Fibroblast of mammary gland (primary cell): ENCODE data around the gene HBM.

ENCODE experiments used
- DNase-seq: peaks from one replicate; pipeline ENCODE4 v3.0.0-alpha.2; 2010; ENCODE audit warnings: low read depth
- H3K4me3 ChIP-seq: 2 replicates; pipeline ENCODE4 v1.5.1; 2011; ENCODE audit warnings: low read depth, mild to moderate bottlenecking, low read length, moderate library complexity; ENCODE audit not compliant: control insufficient read depth
- TF ChIP-seq, protein P1 (sequence below): conservative IDR thresholded peaks from 2 replicates; pipeline ENCODE4 v1.5.1; 2011; ENCODE audit warnings: low read depth, low read length, inconsistent platforms; ENCODE audit not compliant: control insufficient read depth, insufficient read depth

Gene HBM

GRCh38 chr16:165539-166374 is at the start of gene HBM:
Gene HBM, plus strand, starts transcription at chr16:165978. Its CDS starts 20 bp downstream, at chr16:165998.
- TF ChIP-seq, protein P1, sequence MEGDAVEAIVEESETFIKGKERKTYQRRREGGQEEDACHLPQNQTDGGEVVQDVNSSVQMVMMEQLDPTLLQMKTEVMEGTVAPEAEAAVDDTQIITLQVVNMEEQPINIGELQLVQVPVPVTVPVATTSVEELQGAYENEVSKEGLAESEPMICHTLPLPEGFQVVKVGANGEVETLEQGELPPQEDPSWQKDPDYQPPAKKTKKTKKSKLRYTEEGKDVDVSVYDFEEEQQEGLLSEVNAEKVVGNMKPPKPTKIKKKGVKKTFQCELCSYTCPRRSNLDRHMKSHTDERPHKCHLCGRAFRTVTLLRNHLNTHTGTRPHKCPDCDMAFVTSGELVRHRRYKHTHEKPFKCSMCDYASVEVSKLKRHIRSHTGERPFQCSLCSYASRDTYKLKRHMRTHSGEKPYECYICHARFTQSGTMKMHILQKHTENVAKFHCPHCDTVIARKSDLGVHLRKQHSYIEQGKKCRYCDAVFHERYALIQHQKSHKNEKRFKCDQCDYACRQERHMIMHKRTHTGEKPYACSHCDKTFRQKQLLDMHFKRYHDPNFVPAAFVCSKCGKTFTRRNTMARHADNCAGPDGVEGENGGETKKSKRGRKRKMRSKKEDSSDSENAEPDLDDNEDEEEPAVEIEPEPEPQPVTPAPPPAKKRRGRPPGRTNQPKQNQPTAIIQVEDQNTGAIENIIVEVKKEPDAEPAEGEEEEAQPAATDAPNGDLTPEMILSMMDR = no peak
- H3K4me3 ChIP-seq = peak within 1 kb of the TSS; percentile 12
- no peak for DNase-seq

GRCh38 chr16:116015-116414 is 49.8 kb upstream of the HBM start:
- DNase-seq = no peak
- H3K4me3 ChIP-seq = no peak overlapping the region
- TF ChIP-seq, protein P1 = no peak

- peak; percentile 43 for DNase-seq
- TF ChIP-seq, protein P1 = peak; percentile 61
- no peak overlapping the region for H3K4me3 ChIP-seq
These were observed 48.1 kb upstream of the HBM start for GRCh38 chr16:117379-118365.

DNA sequence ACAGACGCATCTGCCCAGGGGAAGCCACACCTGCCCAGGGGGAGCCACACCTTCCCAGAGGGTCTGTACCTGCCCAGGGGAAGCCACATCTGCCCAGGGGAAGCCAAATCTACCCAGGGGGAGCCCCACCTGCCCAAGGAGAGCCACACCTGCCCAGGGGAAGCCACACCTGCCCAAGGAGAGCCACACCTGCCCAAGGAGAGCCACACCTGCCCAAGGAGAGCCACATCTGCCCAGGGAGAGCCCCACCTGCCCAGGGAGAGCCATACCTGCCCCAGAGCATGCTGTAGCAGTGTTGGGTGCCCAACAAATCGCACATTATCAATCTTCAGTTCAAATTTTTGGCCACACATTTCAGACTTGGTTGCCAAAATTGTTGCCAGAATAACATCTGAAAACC is 46.9 kb upstream of the HBM start:
- H3K4me3 ChIP-seq = no peak overlapping the region
- TF ChIP-seq, protein P1 = no peak
- no peak for DNase-seq

DNA sequence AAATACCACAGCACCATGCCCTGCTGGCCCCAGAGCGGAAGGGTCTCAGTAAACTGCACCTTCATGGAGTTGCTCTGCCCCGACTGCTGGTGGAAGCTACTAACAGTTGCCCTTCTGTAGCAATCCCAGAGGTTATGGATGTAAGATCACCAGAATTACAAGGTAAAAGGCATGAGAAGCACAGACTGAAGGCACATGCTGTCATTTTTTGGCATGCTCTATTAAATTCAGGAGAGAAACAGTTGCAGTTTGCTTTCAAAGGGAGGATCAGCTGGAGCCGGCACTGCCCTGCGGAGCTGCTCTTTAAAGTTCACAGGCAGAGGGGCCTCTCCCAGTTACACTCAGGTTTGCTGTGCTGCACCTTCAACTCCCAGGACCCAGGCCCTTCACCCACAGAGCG is 46.5 kb upstream of the HBM start:
- no peak overlapping the region for H3K4me3 ChIP-seq
- TF ChIP-seq, protein P1 = no peak
- no peak for DNase-seq

GRCh38 chr16:119835-120491 is 45.8 kb upstream of the HBM start:
- DNase-seq = no peak
- TF ChIP-seq, protein P1 = no peak

More at GRCh38 chr16:119835-120491, 45.8 kb upstream of the HBM start:
- no peak overlapping the region for H3K4me3 ChIP-seq
